HuH-7.5 (cell line): ENCODE data around the gene BORCS5.

Source experiments
- DNase-seq: peaks from one replicate; pipeline ENCODE4 v3.0.0; 2011; ENCODE audit warnings: low spot score

The BORCS5 gene

DNA sequence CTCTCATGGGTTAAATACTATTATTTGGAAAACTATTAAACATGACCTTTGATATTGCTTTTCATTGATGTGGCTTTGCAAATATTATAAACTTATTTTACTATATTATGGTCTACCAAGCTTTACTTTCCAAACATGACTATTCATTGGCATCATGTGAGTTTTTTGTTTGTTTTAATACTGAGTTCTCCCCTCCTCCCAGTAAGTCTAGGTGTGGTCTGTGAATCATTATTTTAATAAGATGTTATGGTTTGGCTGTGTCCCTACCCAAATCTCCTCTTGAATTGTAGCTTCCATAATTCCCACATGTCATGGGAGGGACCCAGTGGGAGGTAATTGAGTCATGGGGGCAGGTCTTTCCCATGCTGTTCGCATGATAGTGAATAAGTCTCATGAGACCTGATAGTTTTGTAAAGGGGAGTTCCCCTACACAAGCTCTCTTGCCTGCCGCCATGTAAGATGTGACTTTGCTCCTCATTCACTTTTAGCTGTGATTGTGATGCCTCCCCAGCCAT, 80.0 kb downstream of the BORCS5 start:
- no peak for DNase-seq

DNA sequence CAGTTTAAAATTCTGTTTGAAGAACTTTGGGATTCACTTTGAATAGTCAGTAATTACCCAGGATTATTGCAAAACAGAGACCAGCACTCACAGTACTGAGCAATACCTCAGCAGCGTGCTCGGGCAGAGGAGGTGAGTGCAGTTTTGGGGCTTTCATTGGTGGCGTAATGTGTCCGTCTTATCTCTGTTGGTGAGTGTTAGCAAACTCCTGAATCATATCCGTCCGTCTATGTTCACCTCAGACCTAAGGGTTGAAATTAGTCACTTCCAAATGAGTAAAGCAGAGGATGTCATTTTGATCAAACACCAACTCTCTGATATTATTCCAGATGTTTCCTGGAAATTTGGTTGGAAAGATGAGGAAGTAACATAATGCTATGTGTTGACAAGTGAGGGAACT, 82.8 kb downstream of the BORCS5 start:
- peak; percentile 40 for DNase-seq

DNA sequence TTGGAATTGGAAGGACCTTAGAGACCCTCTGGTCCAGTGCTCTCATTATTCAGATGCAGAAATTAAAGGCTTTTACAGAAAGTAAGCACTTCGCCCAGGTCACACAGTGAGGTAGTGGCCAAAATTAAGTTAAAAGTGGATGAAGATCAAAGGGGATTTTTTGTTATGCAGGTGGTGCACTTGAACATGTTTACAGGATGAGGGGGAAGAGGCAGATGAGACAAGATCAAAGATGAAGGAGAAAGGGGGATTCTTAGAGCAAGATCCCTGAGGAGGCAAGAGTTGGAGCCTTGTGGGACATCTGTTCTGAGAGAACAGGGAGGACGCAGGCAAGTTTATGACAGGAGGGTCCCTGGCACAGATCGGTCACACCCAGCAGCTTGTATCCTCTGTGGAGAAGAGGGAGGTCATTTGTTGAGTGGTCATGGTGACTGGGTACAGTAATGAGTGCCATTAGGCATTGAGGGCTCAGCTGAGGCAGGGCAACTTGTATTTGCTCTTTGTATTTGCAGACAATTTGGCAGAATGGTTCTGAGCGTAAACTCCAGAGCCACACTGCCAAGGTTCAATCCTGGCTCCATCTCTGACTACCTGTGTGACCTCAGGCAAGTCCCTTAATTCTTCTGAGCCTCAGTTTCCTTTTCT, 84.0 kb downstream of the BORCS5 start:
- DNase-seq = no peak

DNA sequence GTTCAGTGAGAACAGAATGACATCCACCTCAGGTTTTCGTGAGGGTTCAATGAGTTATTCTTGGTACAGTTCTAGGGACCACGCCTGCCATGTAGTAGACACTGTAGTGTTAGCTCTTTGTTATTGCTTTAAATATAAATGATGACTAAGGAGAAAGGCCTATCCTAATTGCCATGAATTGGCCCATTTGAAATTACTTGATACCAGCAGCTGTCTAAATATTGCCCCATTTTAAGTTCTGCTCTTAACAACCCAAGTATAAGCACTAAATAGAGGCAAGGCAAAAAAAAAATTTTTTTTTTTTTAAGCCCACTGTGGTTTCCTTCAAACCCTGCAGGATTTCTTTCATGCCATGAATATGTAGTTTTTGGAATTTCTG, 84.5 kb downstream of the BORCS5 start:
- DNase-seq = no peak

DNA sequence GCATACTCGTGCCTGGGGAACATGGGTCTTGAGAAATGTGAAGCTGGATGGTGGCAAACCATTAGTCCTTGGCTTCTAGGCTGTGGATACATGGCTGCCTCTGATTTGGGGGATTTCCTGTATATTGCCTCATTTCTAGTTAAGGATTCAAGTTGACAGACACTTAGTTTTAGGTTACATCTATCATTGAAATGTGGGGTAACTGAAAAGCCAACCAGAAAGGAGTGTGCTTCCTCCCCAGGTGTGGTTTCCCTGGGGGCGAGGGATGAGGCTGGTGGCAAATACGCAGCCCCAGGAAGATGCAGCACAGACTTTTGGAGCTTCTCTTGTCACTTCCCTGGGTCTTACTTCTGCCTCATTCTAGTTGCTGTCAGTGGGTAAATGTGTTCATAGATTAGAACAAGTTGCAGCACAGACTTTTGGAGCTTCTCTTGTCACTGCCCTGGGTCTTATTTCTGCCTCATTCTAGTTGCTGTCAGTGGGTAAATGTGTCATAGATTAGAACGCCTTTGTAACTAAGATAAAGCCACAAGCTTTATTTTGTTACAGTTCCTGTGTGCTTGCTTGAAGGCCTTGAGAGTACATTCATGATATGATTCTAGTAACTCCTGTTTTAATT, 85.1 kb downstream of the BORCS5 start:
- no peak for DNase-seq

DNA sequence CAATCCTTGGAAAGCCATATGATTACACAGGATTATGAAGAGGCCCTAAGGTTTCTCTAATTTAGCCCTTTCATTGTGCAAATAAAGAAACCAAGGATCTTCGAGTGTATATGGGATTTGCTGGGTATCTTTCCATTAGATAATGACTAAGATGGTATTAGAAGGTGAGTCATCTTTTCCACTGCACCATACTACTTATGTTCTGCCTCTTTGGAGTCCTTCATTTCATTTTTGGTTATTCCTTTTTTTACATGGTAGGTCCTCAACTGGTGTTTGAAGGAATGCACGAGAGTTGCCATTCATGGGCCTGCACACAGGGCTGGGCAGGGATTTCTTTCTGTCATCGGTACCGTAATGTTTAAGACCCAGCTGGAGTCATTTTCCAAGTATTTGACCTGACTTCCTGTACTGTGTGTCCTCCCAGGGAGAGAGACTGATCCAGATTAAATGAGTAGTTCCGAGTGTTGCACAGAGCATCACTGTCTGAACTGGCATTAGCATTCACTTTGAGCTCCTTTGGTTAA, 85.7 kb downstream of the BORCS5 start:
- DNase-seq = no peak

DNA sequence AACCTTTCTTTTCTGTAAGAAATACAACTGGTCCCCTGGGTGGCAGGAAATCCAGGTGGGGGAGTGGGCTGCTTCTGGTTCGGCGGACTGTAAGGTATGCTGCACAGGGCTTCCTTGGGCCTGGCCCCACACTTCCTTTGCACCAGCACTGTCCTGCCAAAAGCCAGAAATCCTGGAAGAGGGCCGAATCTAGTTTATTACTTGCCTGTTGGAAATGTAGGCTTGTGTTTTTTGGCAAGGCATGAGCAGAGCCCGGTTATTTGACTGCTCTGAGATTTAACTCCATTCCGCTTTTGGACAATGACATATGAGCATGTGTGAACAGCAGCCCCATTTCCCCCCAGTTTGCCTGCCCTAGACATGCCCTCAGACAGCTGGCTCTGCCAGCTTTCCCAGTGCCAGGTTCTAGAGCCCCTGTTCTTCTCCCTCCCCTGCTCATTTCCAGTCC, 86.6 kb downstream of the BORCS5 start:
- no peak for DNase-seq

DNA sequence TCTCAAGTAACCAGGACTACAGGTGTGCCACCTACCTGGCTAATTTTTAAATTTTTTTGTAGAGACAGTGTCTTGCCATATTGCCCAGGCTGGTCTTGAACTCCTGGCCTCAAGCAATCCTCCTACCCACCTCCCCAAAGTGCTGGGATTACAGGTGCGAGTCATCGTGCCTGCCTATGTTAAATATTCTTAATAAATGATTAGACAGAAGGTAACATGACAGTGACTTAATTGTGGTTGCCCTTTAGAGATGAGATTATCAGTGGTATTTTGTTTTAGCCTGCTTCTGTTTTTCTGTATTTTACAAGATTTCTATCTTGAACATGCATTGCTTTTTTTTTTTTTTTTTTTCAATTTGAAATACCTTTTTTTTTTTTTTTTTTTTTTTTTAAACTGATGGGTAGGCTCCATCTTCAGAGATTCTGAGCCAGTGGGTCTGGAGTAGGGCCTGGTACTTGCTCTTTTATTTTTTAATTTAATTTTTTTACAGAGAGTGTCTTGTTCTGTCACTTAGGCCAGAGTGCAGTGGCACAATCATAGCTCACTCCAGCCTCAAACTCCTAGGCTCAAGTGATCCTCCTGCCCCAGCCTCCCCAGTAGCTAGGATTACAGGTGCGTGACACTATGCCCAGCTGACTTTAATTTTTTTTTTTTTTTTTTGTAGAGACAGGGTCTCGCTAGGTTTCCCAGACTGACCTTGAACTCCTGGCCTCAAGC, 88.4 kb downstream of the BORCS5 start:
- no peak for DNase-seq

DNA sequence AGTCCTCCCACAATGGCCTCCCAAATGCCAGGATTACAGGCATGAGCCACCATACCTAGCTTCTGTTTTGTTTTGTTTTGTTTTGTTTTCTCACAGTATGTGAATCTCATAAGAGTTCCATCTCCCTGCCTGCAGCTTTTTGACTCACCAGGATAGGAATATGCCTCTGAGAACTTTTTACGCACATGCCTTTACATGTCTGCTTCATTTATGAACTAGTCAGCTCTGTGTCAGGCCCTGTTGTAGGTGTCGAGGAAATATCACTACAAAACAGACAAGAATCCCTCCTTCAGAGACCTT, 89.0 kb downstream of the BORCS5 start:
- no peak for DNase-seq

DNA sequence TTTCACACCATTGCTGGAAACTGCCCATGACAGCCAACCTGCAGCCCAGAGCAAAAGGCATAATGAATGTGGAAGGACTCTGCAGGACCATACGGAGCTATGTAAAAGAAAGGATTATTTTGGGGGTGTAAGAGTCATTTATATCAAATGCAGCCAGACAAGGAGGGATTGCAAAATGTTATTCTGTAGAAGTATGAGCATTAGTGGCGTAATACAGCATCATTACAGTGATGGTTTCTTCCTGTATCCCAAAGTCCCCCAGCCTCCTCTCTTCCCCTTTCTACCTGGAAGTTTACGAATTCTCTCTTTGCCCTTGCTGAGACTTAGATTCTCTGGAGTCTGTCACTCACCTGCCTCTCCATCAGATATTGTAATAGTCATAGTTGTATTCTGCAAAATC, 89.9 kb downstream of the BORCS5 start:
- DNase-seq = no peak

DNA sequence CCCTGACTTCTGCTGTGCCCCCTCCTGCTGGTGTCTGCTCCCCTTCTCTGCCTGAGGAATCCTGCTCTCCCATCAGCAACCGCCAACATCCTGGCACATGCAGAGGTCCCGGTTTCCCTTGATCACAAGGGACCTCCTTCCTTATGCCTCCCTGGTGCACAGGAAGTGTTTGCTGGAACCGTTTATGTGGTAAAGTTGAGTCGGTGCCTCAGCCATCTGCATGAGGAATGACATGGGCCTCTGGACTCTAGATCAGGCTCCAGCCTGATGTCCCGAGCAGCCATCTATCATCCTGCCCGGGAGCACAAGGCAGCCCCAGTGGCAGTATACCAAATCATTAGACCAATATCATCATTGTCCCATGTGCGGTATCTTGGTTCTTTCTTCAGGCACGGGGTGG, 90.4 kb downstream of the BORCS5 start:
- DNase-seq = no peak

DNA sequence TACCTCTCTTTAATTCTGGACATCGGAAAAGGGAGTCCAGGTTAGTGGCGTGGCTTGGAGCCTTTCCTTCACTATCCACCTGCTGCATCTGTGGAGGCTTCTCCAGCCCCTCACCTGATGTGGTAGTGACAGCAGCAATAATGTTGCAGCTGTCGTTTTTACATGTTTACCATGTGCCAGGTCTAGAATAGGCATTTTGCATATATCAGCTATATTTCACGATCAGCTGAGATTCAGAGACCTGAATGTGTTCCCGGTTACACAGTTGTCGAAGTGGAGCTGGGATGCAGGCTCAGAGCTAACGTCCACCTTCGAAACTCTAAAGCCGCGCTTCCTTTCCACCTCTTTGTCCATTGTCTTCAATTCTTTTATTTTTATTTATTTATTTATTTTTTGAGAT, 91.0 kb downstream of the BORCS5 start:
- DNase-seq = no peak

DNA sequence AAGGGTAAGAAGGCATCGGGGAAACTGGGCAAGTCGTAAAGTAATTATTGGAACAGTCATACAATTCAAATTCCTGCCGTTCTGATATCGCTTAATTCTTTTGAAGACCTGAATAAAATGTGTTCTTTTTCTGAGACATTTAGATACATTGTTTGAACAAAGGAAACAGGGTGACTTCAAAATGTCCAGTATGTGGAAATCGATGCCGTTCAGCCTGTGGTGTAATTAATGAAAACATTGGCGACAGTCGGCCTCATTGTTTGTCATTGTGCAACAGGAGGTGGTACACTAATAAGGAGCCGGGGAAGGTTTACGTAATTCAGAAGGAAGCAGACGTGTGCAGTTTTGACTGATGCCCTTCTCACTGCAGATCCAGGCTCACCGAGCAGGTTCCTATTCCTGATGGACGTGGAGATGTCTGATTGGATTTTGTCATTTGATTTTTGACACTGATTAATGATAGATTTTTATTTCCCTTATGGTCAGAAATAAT, 92.7 kb downstream of the BORCS5 start:
- DNase-seq = peak; percentile 63

DNA sequence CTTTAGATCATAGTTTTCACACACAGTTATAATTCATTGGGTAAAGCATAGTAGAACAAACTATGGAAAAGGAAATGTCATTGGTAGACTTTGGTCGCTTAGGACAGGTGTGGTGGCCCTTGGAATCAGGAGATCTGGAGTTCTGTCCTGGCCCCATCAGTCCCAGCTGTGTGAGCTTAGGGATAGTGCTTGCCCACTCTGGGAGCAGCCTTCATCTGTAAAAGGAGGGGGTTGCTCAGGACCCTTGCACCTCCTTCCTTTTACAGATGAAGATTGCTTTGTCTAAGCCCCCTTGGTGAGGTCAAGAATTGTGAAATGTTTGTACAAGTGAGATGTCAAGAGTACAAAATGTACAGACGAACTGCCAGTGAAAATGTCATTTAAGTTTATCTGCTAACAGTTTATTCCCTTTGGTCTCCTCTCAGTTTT, 93.2 kb downstream of the BORCS5 start:
- no peak for DNase-seq

DNA sequence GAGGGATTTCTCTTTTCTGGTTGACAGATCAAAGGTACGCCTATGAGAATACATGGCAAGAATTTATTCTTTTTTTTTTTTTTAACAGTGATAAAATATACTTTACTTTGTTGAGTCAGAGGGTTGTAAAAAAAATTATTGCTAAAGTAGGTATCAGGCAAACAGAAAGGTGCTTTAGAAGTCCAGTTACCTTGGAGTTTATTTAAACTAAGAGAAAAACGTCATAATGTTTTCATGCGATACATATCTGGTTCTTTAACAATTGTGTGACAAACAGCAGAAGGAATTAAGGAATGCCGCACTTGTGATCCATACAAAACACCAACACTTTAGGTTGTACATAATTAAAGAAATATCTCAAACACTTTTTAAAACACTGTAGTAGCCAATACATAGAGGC, 94.2 kb downstream of the BORCS5 start:
- DNase-seq = no peak

DNA sequence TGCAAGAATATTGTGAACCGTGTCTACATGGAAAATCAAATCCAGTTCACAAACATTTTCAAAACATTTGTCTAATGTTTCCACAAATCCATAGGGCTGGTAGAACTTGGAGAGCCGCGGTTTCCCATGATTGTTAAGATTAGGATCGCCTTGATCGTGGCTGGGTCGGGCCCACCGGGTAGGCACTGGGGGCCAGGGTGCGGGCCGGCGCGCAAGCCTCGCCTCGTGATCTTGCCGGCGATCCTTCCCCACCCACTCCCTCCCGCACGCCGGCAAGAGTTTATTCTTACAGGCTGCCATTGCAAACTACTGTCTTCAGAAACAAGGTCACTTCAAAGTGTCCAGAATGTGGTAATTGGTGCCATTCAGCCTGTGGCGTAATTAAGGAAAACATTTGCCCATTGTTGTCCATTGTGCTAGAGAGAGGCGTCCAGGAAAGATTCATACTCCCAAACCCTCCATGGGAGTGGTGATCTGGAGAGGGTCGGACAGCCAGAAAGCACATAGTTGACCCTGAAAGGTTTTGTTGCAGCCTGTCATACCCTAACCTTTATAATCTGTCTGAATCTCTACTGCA, 95.5 kb downstream of the BORCS5 start:
- DNase-seq = no peak

DNA sequence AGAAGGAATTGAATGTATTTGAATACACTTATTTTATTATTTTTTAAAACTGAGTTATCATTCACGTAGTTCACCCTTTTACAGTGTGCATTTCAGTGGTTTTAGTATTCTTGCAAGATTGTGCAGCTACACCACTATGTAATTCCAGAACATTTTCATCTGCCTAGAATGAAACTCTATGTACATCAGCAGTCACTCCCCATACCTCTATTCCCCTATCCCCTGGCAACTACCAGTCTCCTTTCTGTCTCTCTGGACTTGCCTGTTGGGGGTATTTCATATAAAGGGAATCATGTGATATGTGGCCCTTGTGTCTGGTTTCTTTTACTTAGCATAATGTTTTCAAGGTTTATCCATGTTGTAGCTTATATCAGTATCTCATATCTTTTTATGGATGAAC, 96.8 kb downstream of the BORCS5 start:
- no peak for DNase-seq

DNA sequence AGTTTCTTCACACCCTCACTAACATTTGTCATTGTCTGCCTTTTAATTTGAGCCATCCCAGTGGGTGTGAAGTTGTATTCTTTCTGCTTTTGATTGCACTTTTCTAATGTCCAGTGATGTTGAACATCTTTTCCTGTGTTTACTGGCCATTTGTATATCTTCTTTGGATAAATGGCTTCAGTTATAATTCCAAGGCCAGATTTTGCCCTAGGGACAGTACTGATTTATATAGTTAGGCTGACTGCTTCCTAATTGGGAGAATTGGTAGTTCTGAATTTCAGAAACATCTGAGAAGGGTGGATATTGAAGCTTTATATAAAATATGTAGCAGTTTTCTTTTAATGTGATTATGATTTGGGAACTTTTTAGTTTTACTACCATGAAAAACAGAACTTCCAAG, 97.4 kb downstream of the BORCS5 start:
- DNase-seq = no peak

DNA sequence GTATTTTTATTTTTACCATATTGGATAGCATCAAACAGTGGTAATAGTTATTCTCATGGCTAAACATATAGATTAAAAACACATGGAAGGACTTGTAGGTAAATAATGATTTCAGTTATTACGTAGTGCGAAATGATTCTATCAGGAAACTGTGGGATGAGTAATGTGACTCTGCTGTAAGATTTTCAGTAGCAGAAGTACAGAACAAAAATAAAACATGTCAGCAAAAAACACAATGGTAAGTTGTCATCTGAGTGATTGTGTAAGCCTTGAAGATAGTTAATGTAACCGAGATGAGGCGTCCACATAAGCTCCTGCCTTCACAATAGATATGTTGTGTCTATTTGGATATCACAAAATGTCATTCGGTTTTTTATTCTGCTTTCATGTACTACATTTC, 99.8 kb downstream of the BORCS5 start:
- no peak for DNase-seq

DNA sequence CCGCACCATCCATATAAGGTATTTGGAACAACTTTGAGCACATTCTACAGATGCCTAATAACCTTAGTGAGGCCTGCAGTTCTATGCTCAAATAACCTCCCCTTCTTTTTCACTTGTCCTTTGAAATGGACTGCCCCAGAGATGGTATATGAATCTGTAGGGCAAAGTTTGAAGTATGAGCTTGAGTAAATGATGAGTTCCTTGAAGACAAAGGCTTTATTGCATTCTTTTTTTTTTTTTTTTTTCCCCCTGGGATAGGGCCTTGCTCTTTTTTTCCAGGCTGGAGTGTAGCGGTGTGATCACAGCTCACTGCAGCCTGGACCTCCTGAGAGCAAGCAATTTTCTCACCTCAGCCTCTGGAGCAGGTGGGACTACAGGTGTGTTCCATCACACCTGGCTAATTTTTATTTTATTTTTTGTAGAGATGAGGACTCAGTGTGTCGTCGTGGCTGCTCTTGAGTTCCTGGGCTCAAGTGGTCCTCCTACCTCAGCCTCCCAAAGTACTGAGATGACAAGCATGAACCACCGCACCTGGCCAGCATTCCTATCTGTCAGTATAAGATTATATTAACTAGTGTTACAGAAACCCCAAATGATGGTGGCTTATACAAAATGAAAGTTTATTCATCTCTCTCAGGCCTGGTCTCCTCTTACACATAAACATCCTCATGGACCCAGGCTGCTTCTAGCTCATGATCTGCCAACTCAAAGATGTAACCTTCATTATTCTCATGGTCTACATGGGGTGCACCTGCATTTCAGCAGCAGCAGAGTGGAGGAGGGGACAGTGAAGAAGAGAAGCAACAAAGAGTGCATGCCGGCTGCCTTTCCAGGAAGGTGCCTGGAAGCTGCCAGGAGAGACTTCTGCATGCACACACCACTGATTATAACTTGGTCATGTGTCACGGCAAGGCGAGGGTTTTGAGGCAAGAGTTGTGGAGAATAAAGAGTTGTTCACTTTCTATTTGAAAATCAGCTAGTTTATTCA, 104.4 kb downstream of the BORCS5 start:
- no peak for DNase-seq

DNA sequence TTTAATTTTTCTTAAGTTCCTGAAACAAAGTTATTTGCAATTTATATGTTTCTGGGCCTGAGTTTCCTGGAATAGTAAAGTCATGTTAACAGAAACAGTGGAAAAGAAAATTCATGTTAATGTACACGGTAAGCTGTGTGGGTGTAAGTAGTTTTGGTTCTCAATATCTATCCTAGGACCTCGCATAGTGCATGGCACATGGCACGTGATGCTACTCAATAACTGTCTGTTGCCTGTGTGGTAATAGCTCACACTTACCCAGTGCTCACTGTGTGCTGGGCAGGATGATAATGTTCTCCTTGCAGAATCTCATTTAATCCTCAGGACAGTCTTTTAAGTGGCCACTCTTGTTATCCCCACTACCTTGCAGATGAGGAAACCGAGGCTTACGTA, 105.0 kb downstream of the BORCS5 start:
- DNase-seq = no peak

DNA sequence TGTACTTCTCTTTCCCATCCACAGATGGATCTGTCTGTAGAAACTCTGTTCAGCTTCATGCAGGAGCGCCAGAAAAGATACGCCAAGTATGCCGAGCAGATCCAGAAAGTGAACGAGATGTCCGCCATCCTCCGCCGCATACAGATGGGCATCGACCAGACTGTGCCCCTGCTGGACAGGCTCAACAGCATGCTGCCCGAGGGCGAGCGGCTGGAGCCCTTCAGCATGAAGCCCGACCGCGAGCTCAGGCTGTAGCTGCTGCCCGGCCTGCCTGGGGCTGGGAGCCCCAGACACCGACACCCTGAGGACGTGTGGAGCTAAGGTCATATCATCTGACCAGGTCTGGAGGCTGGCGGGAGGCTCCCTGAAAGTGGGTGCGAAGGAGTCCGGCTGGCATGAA, 108.6 kb downstream of the BORCS5 start:
- no peak for DNase-seq
